Measurements from ENCODE around the gene ULK4. TPM values are rescaled to one million over a fixed set of nuclear protein-coding genes. Genes with fewer than 3 reads are reported as not detected.
"Not testable (repeated sequence)": the region's sequence is repeated elsewhere in the genome, so short reads cannot be mapped to it uniquely, and the experiment has no call there.

The ULK4 gene
- total RNA-seq, 1 experiment from 2014 or later, result 3.6 TPM

DNA sequence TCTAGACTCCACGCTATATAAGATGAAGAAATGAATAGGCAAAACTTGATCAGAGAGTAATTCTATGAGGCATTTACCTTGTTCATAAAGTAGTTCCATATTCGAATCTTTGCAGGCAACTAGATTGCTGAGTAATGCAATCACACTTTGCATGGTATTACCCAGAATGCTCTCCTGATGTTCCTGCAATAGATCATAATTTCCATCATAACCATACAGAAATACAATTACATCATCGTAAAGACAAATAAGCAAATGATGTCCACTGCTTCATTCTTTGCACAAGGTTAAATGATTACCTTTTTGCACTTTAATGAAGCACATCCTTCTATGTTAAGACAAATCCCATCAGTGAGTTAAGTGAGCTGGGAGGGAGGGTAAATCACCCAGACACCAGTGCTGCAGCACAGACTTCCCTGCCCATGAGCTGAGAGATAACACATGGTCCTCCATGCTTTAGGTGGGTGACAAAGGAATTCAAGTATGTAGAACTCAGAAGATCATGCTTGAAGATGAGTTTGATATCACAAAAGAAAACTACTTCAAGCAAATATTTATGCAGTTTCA is 395.9 kb downstream of the ULK4 start:
- DNase-seq, result no peak
- H3K36me3 ChIP-seq, result no peaks in the 10 kb centered on the region
- H3K27me3 ChIP-seq, result no peaks in the 10 kb centered on the region
- H3K4me3 ChIP-seq, result no peak overlapping the region
- H3K9me3 ChIP-seq, result no peaks in the 10 kb centered on the region

DNA sequence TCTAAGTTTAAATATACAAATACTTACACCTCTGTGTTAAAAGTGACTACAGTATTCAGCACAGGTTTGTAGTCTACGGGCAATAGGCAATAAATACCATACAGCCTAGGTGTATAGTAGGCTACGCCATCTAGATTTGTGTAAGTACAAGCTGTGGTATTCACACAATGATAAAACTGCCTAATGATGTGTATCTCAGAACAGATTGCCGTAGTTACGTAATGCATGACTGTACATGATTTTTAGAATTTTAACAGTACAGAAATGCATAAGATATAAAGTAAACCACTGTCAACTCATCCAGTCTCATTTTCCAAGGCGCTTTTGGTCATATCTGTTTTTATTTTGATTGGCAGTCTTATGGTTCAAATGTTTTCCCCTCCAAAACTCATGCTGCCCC is 396.9 kb downstream of the ULK4 start:
- Histone ChIP-seq H3K36me3 (no peaks in the 10 kb centered on the region), H3K27me3 (no peaks in the 10 kb centered on the region), H3K4me3 (no peak overlapping the region), H3K9me3 (no peaks in the 10 kb centered on the region)
- DNase-seq, result no peak

DNA sequence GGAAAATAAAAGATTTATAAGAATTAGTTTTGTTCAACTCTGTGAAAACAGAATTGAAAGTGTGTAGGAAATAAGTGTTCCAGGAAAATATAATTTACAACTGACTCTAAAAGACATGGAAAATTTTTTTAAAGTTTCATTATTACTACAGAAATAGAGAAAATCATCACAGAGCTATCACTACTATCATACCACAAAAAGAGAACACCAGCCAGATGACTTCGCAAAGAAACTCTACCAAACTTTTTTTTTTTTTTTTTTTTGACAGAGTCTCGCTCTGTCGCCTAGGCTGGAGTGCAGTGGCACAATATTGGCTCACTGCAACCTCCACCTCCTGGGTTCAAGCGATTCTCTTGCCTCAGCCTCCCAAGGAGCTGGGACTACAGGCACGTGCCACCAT is 405.7 kb downstream of the ULK4 start:
- H3K27me3 ChIP-seq, DNase-seq, H3K4me3 ChIP-seq, H3K36me3 ChIP-seq, H3K9me3 ChIP-seq: not testable (repeated sequence)

DNA sequence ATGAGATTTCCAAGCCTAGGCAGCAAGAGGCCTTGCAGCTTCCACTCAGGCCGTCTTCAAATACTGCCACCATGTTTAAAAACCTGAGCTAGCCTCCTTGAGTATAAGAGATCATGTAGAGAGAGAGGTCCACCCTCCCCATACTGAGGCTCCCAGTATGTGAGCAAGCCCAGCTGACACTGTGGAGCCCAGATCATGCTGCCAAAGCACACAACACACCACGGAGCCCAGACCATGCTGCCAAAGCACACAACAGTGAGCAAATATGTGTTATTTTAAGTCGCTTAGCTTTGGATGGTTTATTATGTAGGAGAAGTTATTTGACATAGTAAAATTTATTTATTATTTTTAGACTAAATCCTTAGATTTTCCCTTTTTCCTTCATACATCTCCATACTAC is 428.9 kb downstream of the ULK4 start:
- H3K27me3 ChIP-seq, result no peaks in the 10 kb centered on the region
- H3K36me3 ChIP-seq, result no peaks in the 10 kb centered on the region
- H3K4me3 ChIP-seq, result no peak overlapping the region
- no peak for DNase-seq
- H3K9me3 ChIP-seq, result no peaks in the 10 kb centered on the region

DNA sequence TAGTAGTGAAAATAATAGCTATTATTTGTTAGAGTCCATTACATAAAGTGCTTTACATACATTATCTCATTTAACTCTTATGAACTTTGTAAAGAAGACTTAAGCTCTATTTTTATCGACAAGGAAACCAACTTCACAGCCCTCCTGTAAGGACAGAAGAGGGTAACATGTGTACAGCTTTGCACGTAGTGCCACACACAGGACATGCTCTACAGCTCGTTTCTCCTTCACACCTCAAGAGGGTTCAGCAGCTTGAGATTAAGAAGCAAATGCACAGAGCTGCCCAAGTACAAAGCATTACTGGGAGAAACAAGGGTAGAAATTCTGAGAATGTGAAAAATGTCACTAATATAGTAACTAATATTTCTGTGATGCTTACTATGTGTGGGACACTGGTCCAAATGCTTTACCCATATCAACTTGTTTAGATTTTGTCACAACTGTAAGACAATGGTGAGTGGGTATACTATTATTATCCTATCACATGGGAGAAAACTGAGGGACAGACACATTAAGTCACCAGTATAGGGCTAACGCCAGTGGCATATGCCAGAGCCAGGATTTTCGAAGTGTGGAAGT is 434.8 kb downstream of the ULK4 start:
- Histone ChIP-seq H3K36me3 (no peaks in the 10 kb centered on the region), H3K27me3 (no peaks in the 10 kb centered on the region)

DNA sequence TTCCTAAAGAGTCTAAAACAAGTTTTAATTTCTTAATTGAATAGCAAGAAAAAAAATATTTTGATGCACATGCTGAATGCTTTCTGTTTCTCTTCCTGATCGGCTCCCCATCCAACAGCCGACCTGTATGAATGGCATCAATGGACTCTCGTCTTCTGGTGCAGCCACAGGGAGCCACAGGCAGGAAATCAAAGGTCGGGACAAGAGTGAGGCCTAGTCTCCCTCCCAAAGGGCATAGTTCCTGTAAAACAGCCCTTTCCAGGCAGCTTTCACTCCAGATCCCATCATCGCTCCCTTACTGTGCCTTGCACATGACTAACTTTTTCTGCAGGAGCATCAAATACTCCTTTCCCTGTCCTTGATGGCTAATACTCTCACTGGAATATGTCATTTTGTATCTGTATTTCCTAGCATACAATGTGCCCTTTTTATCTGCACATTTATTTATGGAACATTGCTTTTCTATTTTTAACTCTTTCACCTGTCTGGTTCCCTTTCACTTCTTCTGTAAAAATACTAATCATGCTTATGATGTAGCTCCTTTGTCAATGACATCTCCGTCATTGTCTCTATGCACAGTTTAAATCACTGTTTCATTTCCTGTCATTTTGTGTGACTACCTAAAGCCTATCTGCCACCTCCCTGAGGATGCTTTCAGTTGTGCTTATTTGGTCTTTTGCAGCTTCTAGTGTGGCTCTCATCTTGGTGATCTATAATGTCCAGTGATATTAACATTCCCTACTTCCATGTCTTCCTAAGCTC is 436.4 kb downstream of the ULK4 start:
- Histone ChIP-seq H3K4me3 (no peak overlapping the region), H3K9me3 (no peaks in the 10 kb centered on the region), H3K27me3 (no peaks in the 10 kb centered on the region), H3K36me3 (no peaks in the 10 kb centered on the region)
- DNase-seq, result no peak

More for the DNA sequence above, 434.8 kb downstream of the ULK4 start:
- no peak for DNase-seq
- no peak overlapping the region for H3K4me3 ChIP-seq
- no peaks in the 10 kb centered on the region for H3K9me3 ChIP-seq

DNA sequence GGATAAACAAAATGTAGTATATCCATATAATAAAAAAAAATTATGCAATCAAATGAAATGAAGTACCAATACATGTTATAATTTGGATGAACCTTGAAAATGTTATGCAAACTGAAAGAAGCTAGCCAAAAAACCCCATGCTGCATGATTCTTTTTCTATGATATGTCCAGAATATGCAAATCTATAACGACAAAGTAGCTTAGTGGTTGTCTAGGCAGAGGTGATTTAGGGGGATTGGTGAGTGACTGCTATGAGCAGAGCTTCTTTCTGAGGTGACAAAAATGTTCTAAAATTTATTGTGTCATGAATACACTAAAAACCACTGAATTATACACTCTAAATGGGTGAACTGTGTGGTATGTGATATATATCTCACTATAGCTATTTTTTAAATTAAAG is 438.0 kb downstream of the ULK4 start:
- Histone ChIP-seq H3K4me3 (no peak overlapping the region), H3K27me3 (no peaks in the 10 kb centered on the region), H3K36me3 (no peaks in the 10 kb centered on the region), H3K9me3 (no peaks in the 10 kb centered on the region)
- no peak for DNase-seq

DNA sequence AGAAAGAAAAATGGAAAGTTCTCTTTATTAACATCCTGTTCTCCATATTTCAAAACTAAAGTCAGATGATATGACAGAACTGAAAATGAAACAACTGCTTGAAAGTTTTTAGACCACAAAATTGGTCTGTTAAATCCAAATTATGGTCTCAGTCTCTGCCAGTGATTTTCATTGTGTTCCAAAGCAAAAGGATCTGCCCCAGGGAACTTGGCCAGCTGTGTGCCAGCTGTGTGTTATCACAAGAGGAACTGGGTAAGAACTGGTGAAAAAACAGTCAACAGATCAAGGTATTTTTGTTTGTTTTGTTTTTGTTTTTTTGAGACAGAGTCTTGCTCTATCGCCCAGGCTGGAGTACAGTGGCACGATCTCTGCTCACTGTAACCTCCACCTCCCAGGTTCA is 439.3 kb downstream of the ULK4 start:
- no peaks in the 10 kb centered on the region for H3K36me3 ChIP-seq

DNA sequence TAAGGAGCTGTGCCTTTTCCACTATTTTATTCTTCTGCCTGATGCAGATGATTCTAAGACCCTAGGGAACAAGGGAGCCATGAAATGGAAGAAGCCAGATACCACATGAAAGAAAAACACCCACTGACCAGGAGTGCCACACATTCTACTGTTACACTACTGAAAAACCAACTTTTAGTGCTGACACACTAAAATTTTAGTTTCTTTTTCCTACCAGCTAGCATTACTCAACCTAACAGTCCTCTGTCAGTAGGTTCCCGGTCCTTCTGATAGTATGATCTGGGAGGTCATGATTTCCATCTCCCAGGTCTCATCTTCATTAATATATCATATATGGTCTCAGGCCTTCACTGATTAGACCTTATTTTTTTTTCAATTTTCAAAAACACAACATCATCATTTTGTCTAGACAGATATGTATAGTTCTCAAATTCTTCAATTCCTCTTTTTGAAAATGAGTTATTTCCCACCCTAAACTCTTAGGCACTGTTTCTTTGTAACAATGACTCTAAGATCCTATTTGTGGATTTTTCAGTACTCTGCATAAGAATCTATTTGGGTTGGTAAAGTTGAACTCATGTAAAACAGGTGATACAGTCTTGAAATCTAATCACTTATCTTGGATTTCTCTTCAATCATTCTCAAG is 440.8 kb downstream of the ULK4 start:
- H3K4me3 ChIP-seq, result no peak overlapping the region
- H3K27me3 ChIP-seq, result no peaks in the 10 kb centered on the region
- no peak for DNase-seq
- H3K9me3 ChIP-seq, result no peaks in the 10 kb centered on the region
- H3K36me3 ChIP-seq, result no peaks in the 10 kb centered on the region

More for the DNA sequence above, 439.3 kb downstream of the ULK4 start:
- Histone ChIP-seq H3K4me3 (no peak overlapping the region), H3K9me3 (no peaks in the 10 kb centered on the region), H3K27me3 (no peaks in the 10 kb centered on the region)
- no peak for DNase-seq

DNA sequence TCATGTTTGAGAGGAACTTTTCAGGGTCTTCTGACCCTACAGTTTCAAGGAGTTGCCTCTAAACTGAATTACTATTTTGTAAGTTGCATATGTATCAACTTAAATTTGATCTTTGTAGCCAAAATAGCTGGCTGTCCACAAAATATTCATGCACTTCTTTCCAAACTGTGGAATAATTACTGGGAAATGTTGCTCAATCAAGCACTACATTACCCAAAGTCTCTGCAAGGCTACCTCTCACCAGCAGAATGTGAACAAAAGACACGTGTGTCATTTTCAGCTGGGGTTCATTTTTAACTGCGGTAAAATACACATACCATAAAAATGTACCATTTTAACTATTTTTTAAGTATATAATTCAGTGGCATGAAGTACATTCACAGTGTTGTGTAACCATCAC is 442.2 kb downstream of the ULK4 start:
- no peak overlapping the region for H3K4me3 ChIP-seq
- H3K27me3 ChIP-seq, result no peaks in the 10 kb centered on the region
- H3K9me3 ChIP-seq, result no peaks in the 10 kb centered on the region
- H3K36me3 ChIP-seq, result no peaks in the 10 kb centered on the region
- no peak for DNase-seq

DNA sequence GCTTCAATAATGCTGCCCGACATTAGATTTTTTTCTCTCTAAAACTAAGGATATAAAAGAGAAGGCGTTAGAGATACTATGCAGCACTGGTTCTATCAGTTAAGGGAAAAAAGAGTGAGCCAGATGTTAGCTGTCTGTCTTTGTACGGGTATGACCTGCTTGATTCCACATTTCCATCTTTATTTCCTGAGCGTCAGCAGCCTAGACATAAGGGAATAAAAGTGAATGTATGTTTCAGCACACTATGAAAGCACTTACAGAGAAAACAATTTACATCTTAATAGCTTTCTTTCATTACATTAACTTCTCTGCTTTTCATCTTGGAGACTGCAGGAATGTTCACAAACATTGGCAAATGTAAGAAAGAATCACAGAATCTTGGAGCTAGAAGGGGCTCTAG is 443.3 kb downstream of the ULK4 start:
- Histone ChIP-seq H3K9me3 (no peaks in the 10 kb centered on the region), H3K36me3 (no peaks in the 10 kb centered on the region), H3K27me3 (no peaks in the 10 kb centered on the region), H3K4me3 (no peak overlapping the region)
- no peak for DNase-seq

DNA sequence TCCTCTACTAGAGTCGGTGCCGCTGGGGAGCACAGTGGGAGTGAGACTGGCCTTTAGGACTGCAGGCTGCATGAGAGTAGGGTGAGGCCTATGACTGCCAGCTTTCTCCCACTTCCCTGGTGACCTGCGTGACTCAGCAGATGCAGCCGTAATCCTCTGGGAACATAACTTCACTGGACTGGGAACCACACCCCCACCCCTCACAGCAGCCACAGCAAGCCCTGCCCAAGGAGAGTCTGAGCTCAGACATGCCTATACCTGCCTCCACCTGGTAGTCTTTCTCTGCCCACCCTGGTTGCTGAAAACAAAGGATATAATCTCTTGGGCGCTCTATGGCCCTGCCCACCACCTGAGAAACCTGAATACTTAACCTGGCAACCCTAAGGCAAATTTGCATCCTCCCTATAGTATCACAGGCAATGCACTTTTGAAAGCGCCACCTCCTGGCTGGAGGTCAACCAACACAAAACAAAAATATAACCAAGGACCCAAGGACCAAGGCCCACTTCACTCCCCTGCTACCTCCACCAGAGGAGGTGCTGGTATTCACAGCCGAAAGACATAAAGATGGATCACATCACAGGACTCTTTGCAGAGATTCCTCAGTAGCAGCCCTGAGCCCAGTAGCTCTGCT is 453.7 kb downstream of the ULK4 start:
- Histone ChIP-seq H3K36me3 (no peaks in the 10 kb centered on the region), H3K4me3 (no peak overlapping the region), H3K27me3 (no peaks in the 10 kb centered on the region), H3K9me3 (no peaks in the 10 kb centered on the region)
- no peak for DNase-seq

DNA sequence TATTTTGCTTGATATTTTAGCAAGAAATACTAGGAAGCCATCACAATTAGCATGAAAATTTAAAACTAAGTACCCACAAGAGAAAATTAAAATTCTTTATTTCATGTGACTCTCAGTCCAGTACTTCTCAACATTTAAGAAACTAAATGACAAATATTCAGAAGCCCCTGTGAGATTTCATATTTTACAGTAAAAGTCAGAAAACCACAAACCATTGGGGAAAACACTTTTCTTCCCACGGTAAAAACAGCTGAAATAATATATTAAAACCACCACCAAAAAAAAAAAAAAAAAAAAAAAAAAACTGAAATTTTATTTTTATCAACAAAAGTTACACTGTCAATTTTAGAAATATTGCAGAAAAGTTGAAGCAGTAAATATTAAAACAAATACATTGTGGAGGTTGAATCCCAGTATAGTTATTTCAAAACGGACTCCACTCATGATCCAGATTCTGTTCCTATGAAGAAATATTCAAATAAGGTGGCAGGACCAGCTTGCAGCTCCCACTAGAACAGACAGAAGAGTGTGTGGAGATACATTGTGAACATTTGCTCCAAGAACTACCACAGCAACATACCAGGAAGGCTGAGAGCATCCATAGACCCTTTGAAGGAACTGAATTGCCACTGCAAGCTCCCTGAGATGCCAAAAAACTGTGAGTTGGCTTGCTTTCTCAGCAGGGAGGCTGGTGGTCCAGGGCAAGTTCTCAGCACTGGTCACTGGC is 454.4 kb downstream of the ULK4 start:
- Histone ChIP-seq H3K4me3 (no peak overlapping the region), H3K36me3 (no peaks in the 10 kb centered on the region), H3K27me3 (no peaks in the 10 kb centered on the region), H3K9me3 (no peaks in the 10 kb centered on the region)
- DNase-seq, result no peak

DNA sequence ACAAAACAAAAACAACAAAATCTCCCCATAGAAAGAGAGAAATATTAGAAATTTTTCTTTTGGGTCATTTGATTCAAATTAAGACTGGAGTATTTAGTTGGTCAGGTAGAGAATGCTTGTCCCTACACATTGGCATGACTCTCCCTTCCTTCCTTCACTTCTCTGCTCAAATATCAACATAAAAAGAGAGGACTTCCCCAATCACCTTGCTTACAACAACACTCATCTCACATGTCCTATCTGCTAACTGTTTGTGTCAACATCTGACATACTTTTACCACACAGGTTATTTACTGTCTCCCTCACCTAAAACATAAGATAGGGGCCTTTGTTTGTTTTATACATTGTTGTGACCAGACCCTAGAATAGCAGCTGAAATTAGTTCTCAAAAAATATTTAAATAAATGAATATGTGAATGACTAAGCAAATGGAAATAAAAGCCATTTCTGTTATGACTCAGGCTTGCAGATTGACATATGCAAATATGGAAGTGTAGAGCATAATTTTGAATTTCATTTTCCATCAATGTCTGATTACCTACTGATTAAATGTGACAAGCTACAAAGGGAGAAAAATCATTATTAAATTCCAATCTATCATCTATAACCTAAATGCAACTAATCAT is 457.8 kb downstream of the ULK4 start:
- Histone ChIP-seq H3K4me3 (no peak overlapping the region), H3K27me3 (no peaks in the 10 kb centered on the region), H3K36me3 (no peaks in the 10 kb centered on the region), H3K9me3 (no peaks in the 10 kb centered on the region)
- no peak for DNase-seq

DNA sequence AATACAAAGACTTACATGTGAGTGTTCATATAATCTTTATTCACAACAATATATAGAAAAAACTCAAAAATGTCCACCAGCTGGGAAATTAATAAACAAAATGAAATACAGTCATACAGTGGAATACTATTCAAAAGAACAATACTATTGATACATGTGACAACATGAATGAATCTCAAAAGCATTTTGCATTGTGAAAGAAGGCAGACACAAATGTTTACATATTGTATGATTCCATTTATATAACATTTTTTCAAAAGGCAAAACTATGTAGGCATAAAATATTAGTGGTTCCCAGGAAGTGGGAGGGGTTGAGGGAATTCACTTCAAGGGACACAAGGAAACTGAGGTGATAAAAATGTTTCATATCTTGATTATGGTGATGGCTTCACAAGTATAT is 459.4 kb downstream of the ULK4 start:
- Histone ChIP-seq H3K4me3 (no peak overlapping the region), H3K36me3 (no peaks in the 10 kb centered on the region), H3K27me3 (no peaks in the 10 kb centered on the region), H3K9me3 (no peaks in the 10 kb centered on the region)
- no peak for DNase-seq

DNA sequence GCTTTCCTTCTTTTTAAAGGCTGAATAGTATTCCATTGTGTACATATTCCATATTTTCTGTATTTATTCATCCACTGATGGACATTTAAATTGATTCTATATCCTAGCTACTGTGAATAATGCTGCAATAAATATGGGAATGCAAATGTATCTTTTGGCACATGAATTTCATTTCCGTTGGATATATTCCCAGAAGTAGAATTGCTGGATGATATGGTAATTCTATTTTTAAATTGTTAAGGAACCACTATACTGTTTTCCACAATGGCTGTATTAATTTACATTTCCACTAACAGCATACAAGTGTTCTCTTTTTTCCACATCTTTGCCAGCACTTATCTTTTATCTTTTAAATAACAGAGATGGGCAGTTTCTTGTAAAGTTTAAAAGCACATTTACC is 459.9 kb downstream of the ULK4 start:
- Histone ChIP-seq H3K9me3 (no peaks in the 10 kb centered on the region), H3K36me3 (no peaks in the 10 kb centered on the region), H3K27me3 (no peaks in the 10 kb centered on the region), H3K4me3 (no peak overlapping the region)
- no peak for DNase-seq

Measured in MG63 (cell line).